Neuronal stem cell (in vitro differentiated cells): Measurements from ENCODE around the gene SSBP3.

Source experiments
- DNase-seq: peaks from one replicate; pipeline ENCODE4 v3.0.0-alpha.2; 2013; ENCODE audit warnings: low spot score
- H2AFZ ChIP-seq: one replicate; pipeline ENCODE4 v1.6.1; 2013; ENCODE audit warnings: mild to moderate bottlenecking, low read length, inconsistent platforms
- H2AK5ac ChIP-seq: 2 replicates; pipeline ENCODE4 v1.6.1; 2013; ENCODE audit warnings: low read depth, mild to moderate bottlenecking, inconsistent platforms, low read length, moderate library complexity, mixed read lengths
- H2BK120ac ChIP-seq: 2 replicates; pipeline ENCODE4 v1.6.1; 2013; ENCODE audit warnings: low read depth, mild to moderate bottlenecking, inconsistent platforms, low read length, moderate library complexity, mixed read lengths
- H2BK12ac ChIP-seq: one replicate; pipeline ENCODE4 v1.6.1; 2013; ENCODE audit warnings: low read length, inconsistent platforms
- H2BK15ac ChIP-seq: 2 replicates; pipeline ENCODE4 v1.6.1; 2013; ENCODE audit warnings: mild to moderate bottlenecking, low read length, inconsistent platforms, mixed read lengths
- H2BK5ac ChIP-seq: one replicate; pipeline ENCODE4 v1.6.1; 2013; ENCODE audit warnings: inconsistent platforms, mild to moderate bottlenecking, low read length, moderate library complexity
- H3K14ac ChIP-seq: one replicate; pipeline ENCODE4 v1.6.1; 2013; ENCODE audit warnings: low read length, inconsistent platforms
- H3K18ac ChIP-seq: 2 replicates; pipeline ENCODE4 v1.6.1; 2013; ENCODE audit warnings: low read length, inconsistent platforms
- H3K23ac ChIP-seq: 2 replicates; pipeline ENCODE4 v1.6.1; 2013; ENCODE audit warnings: low read depth, mild to moderate bottlenecking, mixed read lengths, low read length, inconsistent platforms; ENCODE audit not compliant: poor library complexity
- H3K27ac ChIP-seq: replicated peaks from 3 replicates; pipeline ENCODE4 v1.5.1; 2013; ENCODE audit warnings: low read length, inconsistent platforms
- H3K27me3 ChIP-seq, 3 experiments: 2 replicates each; pipeline ENCODE4 v1.6.1; 2013; ENCODE audit warnings: low read length in 3 of 3, mild to moderate bottlenecking in 2 of 3, inconsistent platforms in 1 of 3, low read depth in 1 of 3, mixed read lengths in 1 of 3, moderate library complexity in 1 of 3; ENCODE audit not compliant: control insufficient read depth in 3 of 3, insufficient read depth in 3 of 3
- H3K36me3 ChIP-seq, 2 donors: replicated peaks in 1 of 2; 2 replicates each; pipeline ENCODE4 v1.6.1; 2013; ENCODE audit warnings: low read length in 2 of 2; ENCODE audit not compliant: control insufficient read depth in 2 of 2, insufficient read depth in 2 of 2
- H3K4ac ChIP-seq: 2 replicates; pipeline ENCODE4 v1.6.1; 2013; ENCODE audit warnings: inconsistent platforms, mild to moderate bottlenecking, low read length, moderate library complexity
- H3K4me1 ChIP-seq, 2 donors: 1 replicate in 1 of 2; 2 replicates in 1 of 2; pipeline ENCODE4 v1.6.1; 2013; ENCODE audit warnings: low read length in 2 of 2, low read depth in 1 of 2; ENCODE audit not compliant: control insufficient read depth in 2 of 2, insufficient read depth in 1 of 2
- H3K4me2 ChIP-seq: one replicate; pipeline ENCODE4 v1.6.1; 2013; ENCODE audit warnings: mild to moderate bottlenecking, low read length, inconsistent platforms; ENCODE audit not compliant: insufficient read depth, poor library complexity, severe bottlenecking
- H3K4me3 ChIP-seq, 2 donors: 2 replicates each; pipeline ENCODE4 v1.5.1; 2013; ENCODE audit warnings: low read length in 2 of 2, mild to moderate bottlenecking in 2 of 2, inconsistent platforms in 1 of 2, moderate library complexity in 1 of 2
- H3K79me1 ChIP-seq: one replicate; pipeline ENCODE4 v1.6.1; 2013; ENCODE audit warnings: low read depth, mild to moderate bottlenecking, inconsistent platforms, low read length, moderate library complexity
- H3K9ac ChIP-seq: one replicate; pipeline ENCODE4 v1.6.1; 2013; ENCODE audit warnings: mild to moderate bottlenecking, low read depth, low read length, inconsistent platforms; ENCODE audit not compliant: poor library complexity
- H3K9me3 ChIP-seq, 2 donors: replicated peaks in 1 of 2; 2 replicates each; pipeline versions ENCODE3 to v1.6.1; 2013; ENCODE audit warnings: low read length in 2 of 2, mild to moderate bottlenecking in 2 of 2, inconsistent platforms in 1 of 2, low read depth in 1 of 2, mixed read lengths in 1 of 2, moderate library complexity in 1 of 2; ENCODE audit not compliant: control insufficient read depth in 2 of 2, insufficient read depth in 1 of 2
- H4K8ac ChIP-seq: one replicate; pipeline ENCODE4 v1.6.1; 2013; ENCODE audit warnings: low read depth, mild to moderate bottlenecking, inconsistent platforms, low read length, moderate library complexity
- H4K91ac ChIP-seq: one replicate; pipeline ENCODE4 v1.6.1; 2013; ENCODE audit warnings: low read length, low read depth, mild to moderate bottlenecking, inconsistent platforms; ENCODE audit not compliant: poor library complexity
- WGBS, 2 donors: extraction: QIAGEN DNeasy Blood & Tissue Kit; methylation state at CpG; one replicate each; pipeline ENCODE4 v1.1.7; 2013; ENCODE audit warnings: missing lambda C conversion rate in 2 of 2, mixed read lengths in 1 of 2; ENCODE audit not compliant: insufficient read length in 2 of 2, insufficient replicate concordance in 1 of 2; ENCODE audit errors: extremely low coverage in 2 of 2; 5-methylcytosine and 5-hydroxymethylcytosine counted together

The SSBP3 gene

GRCh38 chr1:54282101-54282847 lies 123.9 kb downstream of the SSBP3 start:
- no peak overlapping the region for H3K4ac ChIP-seq
- no peak overlapping the region for H3K23ac ChIP-seq

GRCh38 chr1:54280651-54281050 lies 125.5 kb downstream of the SSBP3 start:
- Histone ChIP-seq H3K14ac (peak overlapping the region; percentile 40), H3K23ac (no peak overlapping the region), H3K9me3 (no peaks in the 10 kb centered on the region), H3K27me3 (no peaks in the 10 kb centered on the region), H3K36me3 (peaks cover 8 to 65% of the 10 kb centered on the region in 2 donors), H2BK120ac (no peak overlapping the region), H2BK5ac (no peak overlapping the region), H2AFZ (no peak overlapping the region), H2AK5ac (no peak overlapping the region), H3K4me2 (no peak overlapping the region), H3K18ac (no peak overlapping the region), H3K4me3 (no peak overlapping the region), H2BK12ac (no peak overlapping the region), H3K27ac (no peak overlapping the region), H2BK15ac (no peak overlapping the region), H3K4ac (no peak overlapping the region), H4K91ac (no peak overlapping the region), H3K4me1 (peaks cover 0 to 10% of the 10 kb centered on the region in 2 donors), H4K8ac (no peak overlapping the region), H3K79me1 (no peaks in the 10 kb centered on the region), H3K9ac (no peak overlapping the region)
- WGBS, 2 donors = no CpG with 5 or more reads among the region's 12 CpGs
- DNase-seq = no peak

More at GRCh38 chr1:54282101-54282847, 123.9 kb downstream of the SSBP3 start:
- Histone ChIP-seq H2BK15ac (no peak overlapping the region), H2AFZ (no peak overlapping the region), H2BK120ac (no peak overlapping the region), H3K9me3 (no peaks in the 10 kb centered on the region), H2BK5ac (no peak overlapping the region), H3K9ac (no peak overlapping the region), H3K79me1 (peaks cover 2% of the 10 kb centered on the region), H3K27me3 (no peaks in the 10 kb centered on the region), H2AK5ac (no peak overlapping the region), H4K8ac (no peak overlapping the region), H3K36me3 (peaks cover 8 to 51% of the 10 kb centered on the region in 2 donors), H3K4me3 (no peak overlapping the region), H3K4me1 (peaks cover 1 to 13% of the 10 kb centered on the region in 2 donors), H3K4me2 (no peak overlapping the region), H3K14ac (no peak overlapping the region), H4K91ac (no peak overlapping the region), H3K27ac (no peak overlapping the region), H3K18ac (no peak overlapping the region), H2BK12ac (no peak overlapping the region)
- DNase-seq = no peak
- WGBS, 2 donors = no CpG with 5 or more reads among the region's 16 CpGs

- no CpG with 5 or more reads among the region's 8 CpGs for WGBS, 2 donors
- no peak overlapping the region for H2BK5ac ChIP-seq
- no peak overlapping the region for H3K27ac ChIP-seq
- H3K4ac ChIP-seq = no peak overlapping the region
- H2BK15ac ChIP-seq = no peak overlapping the region
- no peak for DNase-seq
- H4K8ac ChIP-seq = no peak overlapping the region
- H3K79me1 ChIP-seq = peaks cover 5% of the 10 kb centered on the region
- no peak overlapping the region for H2BK120ac ChIP-seq
- no peak overlapping the region for H3K23ac ChIP-seq
- H3K4me3 ChIP-seq = no peak overlapping the region
- peaks cover 0 to 13% of the 10 kb centered on the region in 2 donors for H3K4me1 ChIP-seq
- H3K27me3 ChIP-seq = no peaks in the 10 kb centered on the region
- no peak overlapping the region for H2AK5ac ChIP-seq
- H3K4me2 ChIP-seq = no peak overlapping the region
- no peak overlapping the region for H3K18ac ChIP-seq
- no peak overlapping the region for H2AFZ ChIP-seq
- H4K91ac ChIP-seq = no peak overlapping the region
- no peak overlapping the region for H3K9ac ChIP-seq
- peaks cover 8 to 66% of the 10 kb centered on the region in 2 donors for H3K36me3 ChIP-seq
- no peaks in the 10 kb centered on the region for H3K9me3 ChIP-seq
- H3K14ac ChIP-seq = no peak overlapping the region
- no peak overlapping the region for H2BK12ac ChIP-seq
Measured at GRCh38 chr1:54279457-54279856, 126.7 kb downstream of the SSBP3 start.

- Histone ChIP-seq H3K18ac (no peak overlapping the region), H4K91ac (no peak overlapping the region), H3K4ac (no peak overlapping the region), H3K27ac (no peak overlapping the region), H3K27me3 (no peaks in the 10 kb centered on the region), H3K79me1 (peaks cover 6% of the 10 kb centered on the region), H3K36me3 (peaks cover 8 to 66% of the 10 kb centered on the region in 2 donors), H2BK120ac (no peak overlapping the region), H2BK5ac (no peak overlapping the region), H3K4me3 (no peak overlapping the region), H4K8ac (no peak overlapping the region), H3K9ac (no peak overlapping the region), H3K23ac (no peak overlapping the region), H2AK5ac (no peak overlapping the region), H2BK12ac (no peak overlapping the region), H3K4me1 (peaks cover 4 to 18% of the 10 kb centered on the region in 2 donors), H3K4me2 (no peak overlapping the region), H2AFZ (no peak overlapping the region), H3K9me3 (no peaks in the 10 kb centered on the region), H2BK15ac (no peak overlapping the region), H3K14ac (no peak overlapping the region)
- DNase-seq = no peak
- no CpG with 5 or more reads among the region's 9 CpGs for WGBS, 2 donors
Measured at GRCh38 chr1:54278941-54279422, 127.2 kb downstream of the SSBP3 start.
